22Rv1 (cell line): Measurements from ENCODE around the gene SPTBN1.

Source experiments
- CTCF ChIP-seq: fragments of 450-650 bp; IDR thresholded peaks from 2 replicates; pipeline ENCODE4 v1.5.1; 2017; ENCODE audit warnings: mild to moderate bottlenecking
- ZFX ChIP-seq: fragments of 450-650 bp; IDR thresholded peaks from 2 replicates; pipeline ENCODE4 v1.6.1; 2017; ENCODE audit warnings: antibody characterized with exemption, borderline replicate concordance

DNA sequence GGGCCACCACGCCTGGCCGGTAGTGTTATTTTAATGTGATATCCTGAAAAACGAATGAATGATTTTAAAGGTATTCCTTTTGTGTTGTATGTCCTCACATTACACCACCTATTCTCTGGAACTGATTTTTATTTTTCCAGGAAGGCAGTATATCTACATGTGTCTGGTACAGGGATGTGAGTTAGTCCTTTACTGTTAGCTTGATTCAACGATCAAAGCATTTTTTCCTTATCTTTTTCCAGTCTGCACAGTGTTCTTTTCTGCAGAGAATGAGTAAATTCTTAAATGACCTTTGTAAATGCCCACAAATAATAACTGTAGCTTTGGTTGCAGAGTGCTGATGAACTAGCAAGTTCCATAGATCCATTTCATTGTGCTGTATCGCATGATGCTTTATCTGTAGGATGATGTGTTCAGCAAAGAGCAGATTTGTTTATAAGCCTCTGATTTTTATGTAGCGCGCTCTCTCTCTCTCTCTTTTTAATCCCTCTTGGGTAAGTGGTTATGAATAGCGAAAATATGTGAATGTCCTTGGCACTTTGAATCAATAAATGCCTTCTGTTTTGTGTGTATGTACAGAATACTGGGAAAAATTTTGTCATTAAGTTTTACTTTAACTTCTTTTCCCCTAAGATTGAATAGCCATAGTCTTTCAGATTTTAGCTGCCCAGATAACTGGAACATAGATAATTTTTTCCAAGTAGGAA, 184.9 kb downstream of the SPTBN1 start:
- TF ChIP-seq CTCF (no peak), ZFX (no peak)
